Middle frontal gyrus (tissue), 1 donor: ENCODE measurements around the gene GALR1.
"Not testable (repeated sequence)": the region's sequence is repeated elsewhere in the genome, so short reads cannot be mapped to it uniquely, and the experiment has no call there.

Experiments used
- DNase-seq: peaks from one replicate; pipeline ENCODE4 v3.0.0-alpha.2; 2015; ENCODE audit warnings: low spot score; ENCODE audit errors: extremely low spot score

Gene GALR1

GRCh38 chr18:77250926-77251729 lies 1.5 kb downstream of the GALR1 start:
- DNase-seq = no peak

DNA sequence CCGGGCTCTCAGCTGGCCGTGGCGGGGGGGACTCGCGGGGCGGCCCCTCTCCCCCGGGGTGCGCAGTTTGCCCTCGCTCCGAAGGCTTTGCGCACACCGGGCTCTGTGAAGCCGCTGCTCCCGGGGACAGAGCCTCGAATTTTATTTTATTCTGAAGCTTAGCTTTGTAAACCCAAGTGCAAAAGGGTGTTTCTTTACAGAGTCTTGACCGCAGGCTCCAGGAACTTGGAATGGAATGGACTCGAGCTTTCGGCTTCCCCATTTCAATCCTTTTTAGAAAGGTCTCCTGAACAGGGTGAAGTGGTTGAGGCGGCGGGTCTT lies 2.0 kb downstream of the GALR1 start:
- no peak for DNase-seq

GRCh38 chr18:77254711-77255405 lies 5.2 kb downstream of the GALR1 start:
- DNase-seq = no peak

DNA sequence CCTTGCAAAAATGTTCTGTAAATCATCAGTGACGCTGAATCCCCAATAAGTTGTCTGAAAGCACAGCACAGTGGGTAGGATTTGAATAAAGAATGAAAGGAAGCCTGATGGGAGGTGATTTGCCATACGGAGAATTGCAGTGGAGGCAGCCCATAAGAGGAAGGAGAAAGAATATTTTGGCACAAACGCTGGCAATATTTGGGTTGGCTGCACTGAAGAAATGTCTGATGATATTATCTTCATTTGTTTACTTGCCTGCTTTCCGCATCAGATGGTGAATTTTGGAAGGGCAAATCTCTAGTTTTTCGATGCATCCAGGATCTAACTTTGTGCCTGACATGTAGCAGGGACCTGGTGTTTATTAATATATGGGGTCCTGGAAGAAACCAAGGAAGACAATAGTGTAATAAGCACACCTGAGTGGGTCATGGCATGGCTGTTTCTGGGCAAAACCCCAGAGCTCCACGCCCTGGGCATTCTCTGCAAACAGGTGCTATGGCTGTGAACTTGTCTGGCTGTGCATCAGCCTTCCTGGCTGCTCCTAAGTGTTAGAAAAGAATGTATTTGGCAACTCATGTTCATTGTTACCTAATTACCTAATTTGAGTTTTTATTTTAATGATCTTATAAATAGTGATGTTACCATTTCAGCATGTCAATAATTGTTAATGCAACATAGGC lies 5.9 kb downstream of the GALR1 start:
- DNase-seq = no peak

DNA sequence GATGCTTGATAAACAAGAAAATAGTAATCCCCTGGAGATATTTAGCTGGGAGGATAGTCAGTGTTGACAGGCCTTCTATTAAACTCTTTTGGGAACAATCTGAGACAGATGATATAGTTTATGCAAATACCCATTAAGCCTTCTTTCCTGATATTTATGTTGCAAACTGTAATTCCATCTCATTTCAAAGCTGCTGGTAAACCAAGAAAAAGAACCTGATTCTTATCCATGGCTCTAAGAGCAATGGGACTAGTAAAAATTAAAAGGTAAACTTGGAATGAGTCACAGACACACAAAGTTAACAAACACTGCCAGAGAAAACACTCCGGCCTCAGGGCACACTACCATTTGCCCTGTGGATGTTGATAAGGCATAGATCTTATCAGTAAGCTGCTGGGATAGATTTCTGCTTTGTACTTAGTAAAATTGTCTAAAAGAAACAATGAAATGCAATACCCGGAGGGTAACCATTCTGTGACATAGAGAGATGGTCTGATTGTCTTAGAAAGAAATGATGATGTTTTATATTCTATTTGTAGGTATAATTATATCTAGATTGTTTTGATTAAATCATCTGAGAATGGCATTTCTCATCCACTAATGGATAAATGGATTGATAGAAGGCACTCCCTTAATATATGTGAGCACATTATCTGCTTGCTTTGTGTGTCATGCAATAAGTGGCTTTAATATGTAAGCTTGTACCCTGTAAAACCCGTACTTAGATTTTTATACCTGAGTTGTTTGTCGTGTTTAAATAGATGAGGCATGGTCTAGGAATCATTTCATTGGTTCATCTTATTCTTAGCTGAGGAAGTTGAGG lies 13.2 kb downstream of the GALR1 start:
- no peak for DNase-seq

- no peak for DNase-seq
These were observed 13.8 kb downstream of the GALR1 start for GRCh38 chr18:77263466-77263763.

GRCh38 chr18:77267969-77268368 lies 18.3 kb downstream of the GALR1 start:
- no peak for DNase-seq

DNA sequence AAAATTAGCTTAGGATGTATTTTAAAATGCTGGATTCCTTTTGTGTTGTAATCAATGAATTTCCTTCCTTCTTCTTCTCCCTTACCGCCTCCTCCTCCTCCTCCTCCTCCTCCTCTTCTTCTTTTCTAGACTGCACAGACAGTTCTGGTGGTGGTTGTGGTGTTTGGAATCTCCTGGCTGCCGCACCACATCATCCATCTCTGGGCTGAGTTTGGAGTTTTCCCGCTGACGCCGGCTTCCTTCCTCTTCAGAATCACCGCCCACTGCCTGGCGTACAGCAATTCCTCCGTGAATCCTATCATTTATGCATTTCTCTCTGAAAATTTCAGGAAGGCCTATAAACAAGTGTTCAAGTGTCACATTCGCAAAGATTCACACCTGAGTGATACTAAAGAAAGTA lies 18.8 kb downstream of the GALR1 start:
- no peak for DNase-seq

DNA sequence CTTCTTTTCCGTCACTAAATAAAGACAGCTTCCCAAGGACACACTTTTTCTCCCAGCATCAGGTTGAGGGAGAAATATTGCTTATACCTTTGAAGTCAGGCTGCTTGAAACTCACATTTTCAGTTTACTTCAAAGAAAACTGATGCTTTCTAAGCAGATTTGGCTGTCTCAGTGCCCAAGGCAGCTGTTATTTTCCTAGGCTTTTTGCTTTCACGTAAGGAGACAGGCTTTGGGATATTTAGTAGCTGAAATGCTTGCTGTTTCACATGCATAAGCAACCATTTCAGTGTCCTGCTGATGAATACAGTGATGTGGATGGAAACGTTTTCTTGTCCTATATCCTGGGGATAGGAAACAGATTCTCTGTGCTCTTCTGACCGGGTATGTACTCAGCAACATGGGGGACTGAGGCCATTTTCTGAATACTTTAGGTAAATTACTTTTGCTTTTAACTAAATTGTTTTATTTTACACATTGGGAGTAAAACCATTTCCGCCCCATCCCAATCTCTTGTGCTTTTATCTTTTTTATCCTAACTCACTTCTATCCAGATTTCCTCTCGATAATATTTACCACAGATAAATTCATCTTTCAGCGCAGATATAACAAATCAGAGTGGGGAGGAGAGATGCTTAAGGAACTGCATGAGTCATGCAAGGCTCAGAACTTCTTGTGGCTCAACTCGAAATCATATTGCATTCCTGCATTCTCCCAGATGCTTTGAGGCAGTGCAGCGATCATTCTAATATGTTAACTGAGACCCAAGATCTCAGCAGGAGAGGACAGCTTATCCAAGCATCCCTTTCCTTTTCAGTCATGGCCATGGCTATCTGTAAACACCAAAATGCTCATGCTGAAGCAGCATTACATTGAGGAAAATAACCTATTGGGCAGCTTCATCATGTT lies 22.2 kb downstream of the GALR1 start:
- DNase-seq = no peak

DNA sequence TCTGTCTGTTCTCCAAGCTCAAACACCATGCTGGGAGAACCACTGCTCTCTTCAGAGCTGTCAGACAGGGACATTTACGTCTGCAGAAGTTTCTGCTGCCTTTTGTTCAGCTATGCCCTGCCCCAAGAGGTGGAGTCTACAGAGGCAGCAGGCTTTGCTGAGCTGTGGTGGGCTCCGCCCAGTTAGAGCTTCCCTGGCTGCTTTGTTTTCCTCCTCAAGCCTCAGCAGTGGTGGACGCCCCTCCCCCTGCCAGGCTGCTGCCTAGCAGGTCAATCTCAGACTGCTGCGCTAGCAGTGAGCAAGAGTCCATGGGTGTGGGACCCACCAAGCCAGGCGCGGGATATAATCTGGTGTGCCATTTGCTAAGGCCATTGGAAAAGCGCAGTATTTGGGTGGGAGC lies 41.2 kb downstream of the GALR1 start:
- DNase-seq = not testable (repeated sequence)

- DNase-seq = no peak
These were observed 48.5 kb downstream of the GALR1 start for GRCh38 chr18:77298172-77298571.

DNA sequence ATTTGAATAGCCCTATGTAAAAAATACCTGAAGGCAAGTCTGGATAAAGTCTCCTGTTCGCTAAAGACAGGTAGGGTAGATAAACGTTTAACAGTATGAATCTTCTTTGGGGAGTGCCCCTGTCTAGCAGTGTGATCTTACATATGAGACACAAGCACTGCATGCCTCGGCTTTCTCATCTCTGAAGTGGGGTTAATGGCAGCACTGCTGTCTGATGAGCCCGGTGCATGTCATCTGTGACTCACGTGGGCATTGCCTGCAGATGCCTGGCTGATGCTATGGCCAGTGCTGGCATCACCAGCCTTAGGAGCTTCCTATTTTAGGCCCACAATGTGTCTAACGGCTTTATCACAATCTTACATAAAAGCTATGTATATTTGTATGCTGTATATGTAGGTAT lies 50.1 kb downstream of the GALR1 start:
- no peak for DNase-seq

DNA sequence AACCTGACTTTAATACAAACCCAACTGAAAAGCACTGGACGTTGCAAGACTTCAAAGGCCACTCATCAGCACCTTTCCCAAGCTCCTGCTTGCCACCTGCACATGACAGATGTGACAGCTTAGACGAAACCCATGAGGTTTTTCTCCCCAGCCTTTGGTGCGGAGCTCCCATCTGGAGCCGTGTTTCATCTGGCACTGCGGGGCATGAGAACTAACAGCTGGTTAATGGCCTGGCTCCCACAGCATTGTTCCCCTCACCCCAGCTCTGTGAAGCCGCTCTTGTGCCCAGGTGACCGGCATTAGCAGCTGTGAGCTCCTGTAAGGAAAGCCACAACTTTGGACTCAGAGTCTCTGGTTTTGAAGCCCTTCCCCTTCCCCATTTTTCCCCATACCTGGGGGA lies 50.9 kb downstream of the GALR1 start:
- DNase-seq = no peak

DNA sequence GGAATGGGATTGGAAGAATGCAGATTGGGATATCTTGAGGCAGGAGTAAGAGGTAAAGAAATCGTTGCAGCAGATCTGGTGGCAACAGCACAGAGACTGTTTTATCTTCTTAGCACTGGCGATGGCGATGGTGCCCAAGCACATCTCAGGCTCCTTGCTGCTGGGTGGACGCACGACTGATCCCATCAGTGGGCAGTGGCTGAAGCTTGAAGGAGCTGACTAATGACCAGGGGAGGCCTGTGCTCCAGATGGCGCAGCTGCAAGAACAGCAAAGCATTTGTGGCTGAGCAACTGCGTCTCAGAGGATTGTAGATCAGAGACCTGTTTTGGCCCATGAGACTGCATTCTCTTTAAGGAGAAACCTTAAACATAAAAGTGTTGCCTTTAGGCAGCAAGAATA lies 54.6 kb downstream of the GALR1 start:
- no peak for DNase-seq

DNA sequence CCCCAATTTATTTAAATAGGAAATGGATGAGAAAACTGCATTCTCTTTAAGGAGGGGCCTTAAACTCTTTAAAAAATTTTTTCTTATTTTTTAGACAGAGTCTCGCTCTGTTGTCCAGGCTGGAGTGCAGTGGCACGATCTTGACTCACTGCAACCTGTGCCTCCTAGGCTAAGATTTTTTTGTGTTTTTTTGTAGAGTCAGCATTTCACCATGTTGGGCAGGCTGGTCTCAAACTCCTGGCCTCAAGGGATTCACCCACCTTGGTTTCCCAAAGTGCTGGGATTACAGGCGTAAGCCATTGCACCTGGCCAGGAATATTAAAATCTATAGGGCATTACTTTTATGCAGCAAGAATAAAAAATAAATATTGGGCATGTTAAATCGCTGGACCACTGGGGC lies 56.0 kb downstream of the GALR1 start:
- no peak for DNase-seq

DNA sequence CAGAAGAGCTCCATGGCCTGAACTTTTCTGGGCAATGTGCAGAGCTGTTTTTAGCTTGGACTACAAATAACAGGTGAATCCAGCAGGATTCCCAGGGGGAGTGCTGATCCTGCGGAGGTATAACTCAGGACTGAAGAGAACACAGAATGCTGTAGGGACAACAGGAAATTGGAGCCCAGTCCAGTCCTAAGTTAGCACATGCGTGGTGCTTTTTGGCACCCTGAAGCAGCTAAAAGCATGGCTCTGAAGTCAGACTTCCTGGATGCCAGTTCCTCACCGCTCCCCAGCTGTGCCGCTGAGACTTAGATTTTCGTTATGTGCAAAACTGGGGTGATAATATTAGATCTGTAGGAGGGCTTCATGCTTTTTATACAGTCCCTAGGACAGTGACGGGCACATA lies 58.6 kb downstream of the GALR1 start:
- DNase-seq = no peak

DNA sequence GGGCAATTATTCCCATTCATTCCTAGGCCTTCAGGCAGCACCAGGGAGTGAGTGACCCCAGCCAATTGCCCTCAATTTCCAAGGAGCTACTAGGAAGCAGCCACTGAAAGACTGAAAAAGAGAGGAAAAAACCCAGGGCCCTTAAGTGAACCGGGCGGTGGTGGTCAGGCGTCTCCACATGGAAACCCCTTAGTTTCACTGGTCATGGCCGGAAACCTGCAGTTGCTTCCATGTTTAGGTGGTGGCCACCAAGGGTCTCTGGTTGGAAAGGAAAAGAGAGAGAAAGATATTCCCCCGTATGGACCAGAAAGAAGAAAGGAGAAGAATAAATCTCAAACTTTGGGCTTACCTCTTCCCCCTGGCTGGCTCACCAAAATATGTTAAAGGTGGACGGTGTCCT lies 64.9 kb downstream of the GALR1 start:
- DNase-seq = no peak

GRCh38 chr18:77314952-77315351 lies 65.3 kb downstream of the GALR1 start:
- no peak for DNase-seq

GRCh38 chr18:77316008-77316407 lies 66.4 kb downstream of the GALR1 start:
- no peak for DNase-seq

DNA sequence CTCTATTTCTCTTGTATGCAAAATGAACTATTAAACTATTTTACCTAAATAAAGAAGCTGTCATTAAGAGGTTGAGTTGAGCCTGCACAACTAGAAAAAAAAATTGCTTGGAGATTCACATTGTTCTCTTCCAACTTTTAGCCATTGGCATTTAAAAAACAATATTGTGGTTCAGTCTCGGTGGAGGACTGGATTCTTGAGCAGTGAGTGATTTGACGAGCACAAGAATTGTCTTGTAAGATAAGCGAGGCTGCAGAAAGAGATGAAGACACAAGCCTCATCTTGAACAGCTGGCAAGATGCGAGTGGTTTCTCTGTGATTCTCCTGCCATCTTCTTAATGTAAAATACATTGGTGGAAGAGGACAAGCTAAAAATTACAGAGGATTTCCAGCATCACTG lies 67.0 kb downstream of the GALR1 start:
- no peak for DNase-seq

GRCh38 chr18:77320971-77321559 lies 71.4 kb downstream of the GALR1 start:
- DNase-seq = no peak
